MM.1S (cell line): ENCODE data around the gene BBS1.

Source experiments
- CTCF ChIP-seq: fragments of 300-600 bp; sonication (generic); IDR thresholded peaks from 2 replicates; pipeline ENCODE4 v1.5.1; 2016; ENCODE audit warnings: antibody characterized with exemption, low read length, mixed read lengths
- EZH2 ChIP-seq: fragments of 300-600 bp; sonication (generic); optimal IDR thresholded peaks from 2 replicates; pipeline ENCODE3; 2017; ENCODE audit warnings: low read depth, mild to moderate bottlenecking, antibody characterized with exemption, low read length, mixed read lengths
- EZH2phosphoT487 ChIP-seq: fragments of 300-600 bp; sonication (generic); IDR thresholded peaks from 2 replicates; pipeline ENCODE4 v1.6.1; 2018; ENCODE audit warnings: antibody characterized with exemption, low read length

- no peak for TF ChIP-seq CTCF
- no peak for TF ChIP-seq EZH2phosphoT487
- no peak for TF ChIP-seq EZH2
Measured at GRCh38 chr11:66465373-66466224, 44.8 kb upstream of the BBS1 start.
